ENCODE results near the gene ABI3BP.

DNA sequence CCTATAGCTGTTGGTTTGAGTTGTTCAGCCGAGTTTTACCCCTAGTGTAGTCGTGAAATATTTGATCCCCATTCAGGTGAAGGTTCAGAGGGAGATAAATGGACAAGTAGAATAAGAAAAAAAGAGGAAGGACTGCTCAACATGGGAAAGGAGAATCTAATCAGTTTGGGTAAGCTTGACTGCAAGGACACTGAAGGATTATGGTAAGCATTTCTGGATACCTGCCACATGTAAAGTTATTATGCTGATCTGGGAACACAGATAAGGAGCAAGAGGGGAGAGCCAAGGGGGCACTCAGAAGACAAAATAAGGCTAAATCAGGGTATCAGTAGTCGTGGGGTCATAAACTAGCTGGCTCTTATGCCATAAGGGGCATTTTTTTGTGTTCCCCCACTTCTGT is 234.1 kb downstream of the ABI3BP start:
- no peak for TF ChIP-seq EZH2 (IDR thresholded peaks at IDR 0.05; ENCODE audit: insufficient read depth, low read length)
- TF ChIP-seq, protein P1, sequence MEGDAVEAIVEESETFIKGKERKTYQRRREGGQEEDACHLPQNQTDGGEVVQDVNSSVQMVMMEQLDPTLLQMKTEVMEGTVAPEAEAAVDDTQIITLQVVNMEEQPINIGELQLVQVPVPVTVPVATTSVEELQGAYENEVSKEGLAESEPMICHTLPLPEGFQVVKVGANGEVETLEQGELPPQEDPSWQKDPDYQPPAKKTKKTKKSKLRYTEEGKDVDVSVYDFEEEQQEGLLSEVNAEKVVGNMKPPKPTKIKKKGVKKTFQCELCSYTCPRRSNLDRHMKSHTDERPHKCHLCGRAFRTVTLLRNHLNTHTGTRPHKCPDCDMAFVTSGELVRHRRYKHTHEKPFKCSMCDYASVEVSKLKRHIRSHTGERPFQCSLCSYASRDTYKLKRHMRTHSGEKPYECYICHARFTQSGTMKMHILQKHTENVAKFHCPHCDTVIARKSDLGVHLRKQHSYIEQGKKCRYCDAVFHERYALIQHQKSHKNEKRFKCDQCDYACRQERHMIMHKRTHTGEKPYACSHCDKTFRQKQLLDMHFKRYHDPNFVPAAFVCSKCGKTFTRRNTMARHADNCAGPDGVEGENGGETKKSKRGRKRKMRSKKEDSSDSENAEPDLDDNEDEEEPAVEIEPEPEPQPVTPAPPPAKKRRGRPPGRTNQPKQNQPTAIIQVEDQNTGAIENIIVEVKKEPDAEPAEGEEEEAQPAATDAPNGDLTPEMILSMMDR (IDR thresholded peaks at IDR 0.05; ENCODE audit: insufficient read depth, low read depth, low read length): no peak

All from astrocyte (in vitro differentiated cells and primary cell).